Breast epithelium (tissue), 3 donors: ENCODE data around the gene SIM1.

Source experiments
- POLR2A ChIP-seq: fragments of 450-650 bp; IDR thresholded peaks from one replicate; pipeline ENCODE4 v1.6.1; 2016; ENCODE audit warnings: antibody characterized with exemption, mild to moderate bottlenecking, moderate library complexity
- TF ChIP-seq, protein P1 (sequence below), 3 donors: fragments of 450-650 bp; IDR thresholded peaks; one replicate each; pipeline ENCODE4 v1.5.1; 2016 to 2017; ENCODE audit warnings: antibody characterized with exemption in 3 of 3, mild to moderate bottlenecking in 3 of 3, moderate library complexity in 3 of 3

- TF ChIP-seq, protein P1, sequence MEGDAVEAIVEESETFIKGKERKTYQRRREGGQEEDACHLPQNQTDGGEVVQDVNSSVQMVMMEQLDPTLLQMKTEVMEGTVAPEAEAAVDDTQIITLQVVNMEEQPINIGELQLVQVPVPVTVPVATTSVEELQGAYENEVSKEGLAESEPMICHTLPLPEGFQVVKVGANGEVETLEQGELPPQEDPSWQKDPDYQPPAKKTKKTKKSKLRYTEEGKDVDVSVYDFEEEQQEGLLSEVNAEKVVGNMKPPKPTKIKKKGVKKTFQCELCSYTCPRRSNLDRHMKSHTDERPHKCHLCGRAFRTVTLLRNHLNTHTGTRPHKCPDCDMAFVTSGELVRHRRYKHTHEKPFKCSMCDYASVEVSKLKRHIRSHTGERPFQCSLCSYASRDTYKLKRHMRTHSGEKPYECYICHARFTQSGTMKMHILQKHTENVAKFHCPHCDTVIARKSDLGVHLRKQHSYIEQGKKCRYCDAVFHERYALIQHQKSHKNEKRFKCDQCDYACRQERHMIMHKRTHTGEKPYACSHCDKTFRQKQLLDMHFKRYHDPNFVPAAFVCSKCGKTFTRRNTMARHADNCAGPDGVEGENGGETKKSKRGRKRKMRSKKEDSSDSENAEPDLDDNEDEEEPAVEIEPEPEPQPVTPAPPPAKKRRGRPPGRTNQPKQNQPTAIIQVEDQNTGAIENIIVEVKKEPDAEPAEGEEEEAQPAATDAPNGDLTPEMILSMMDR (IDR thresholded peaks at IDR 0.05) = no peak
- no peak for TF ChIP-seq POLR2A
Measured at GRCh38 chr6:100335991-100336390, 128.7 kb downstream of the SIM1 start.
